Astrocyte of the spinal cord (primary cell): Measurements from ENCODE around the gene TBCD.

Source experiments
- DNase-seq: peaks from one replicate; pipeline ENCODE4 v3.0.0; 2011; ENCODE audit warnings: low read depth, low spot score
- H3K4me3 ChIP-seq: 2 replicates; pipeline ENCODE4 v1.5.1; 2011; ENCODE audit warnings: low read depth, mild to moderate bottlenecking, low read length, moderate library complexity
- CTCF ChIP-seq: IDR thresholded peaks from 2 replicates; pipeline ENCODE4 v1.5.1; 2012; ENCODE audit warnings: low read depth, mild to moderate bottlenecking, low read length, inconsistent platforms
- in situ Hi-C: cut with HindIII; loops from 2 replicates; pipeline ENCODE4 v1.10.0; 2017; ENCODE audit warnings: low sequenced_read_pairs

The TBCD gene

DNA sequence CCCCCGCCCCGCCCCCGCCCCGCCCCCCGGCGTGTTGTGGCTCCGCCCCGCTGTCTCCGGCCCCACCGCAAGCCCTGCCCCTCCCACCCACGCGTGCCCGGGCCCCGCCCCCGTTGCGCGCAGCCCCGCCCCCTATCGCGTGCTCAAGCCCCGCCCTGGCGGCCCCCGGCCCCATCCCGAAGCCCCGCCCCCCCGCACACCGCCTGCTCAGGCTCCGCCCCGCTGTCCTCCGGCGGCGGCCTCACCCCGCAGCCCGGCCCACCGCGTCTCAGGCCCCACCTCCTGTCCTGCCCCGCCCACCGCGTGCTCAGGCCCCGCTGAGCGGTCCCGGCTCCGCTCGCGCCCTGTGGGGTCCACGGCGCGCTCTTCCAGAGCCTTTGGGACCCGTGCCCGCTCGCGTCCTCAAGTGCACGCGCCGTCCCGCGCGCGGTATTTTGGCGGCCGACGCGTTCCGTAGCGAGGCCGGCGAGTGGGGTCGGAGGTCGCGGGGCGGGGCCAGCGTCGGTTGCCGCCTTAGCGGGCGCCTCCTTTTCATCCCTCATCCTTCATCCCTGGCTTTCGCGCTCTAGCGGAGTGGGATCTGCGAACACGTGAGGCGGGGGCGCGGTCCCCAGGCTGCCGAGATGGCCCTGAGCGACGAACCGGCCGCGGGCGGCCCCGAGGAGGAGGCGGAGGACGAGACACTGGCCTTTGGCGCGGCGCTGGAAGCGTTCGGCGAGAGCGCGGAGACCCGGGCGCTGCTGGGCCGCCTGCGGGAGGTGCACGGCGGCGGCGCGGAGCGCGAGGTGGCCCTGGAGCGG lies at the start of gene TBCD:
Gene TBCD, plus strand, starts transcription at position 495 of the 800 bp plus-strand sequence. Its CDS starts 129 bp downstream, at position 624.
- peak; percentile 90 for DNase-seq
- no peak for TF ChIP-seq CTCF
- in situ Hi-C loops, result no loop called here
- H3K4me3 ChIP-seq, result peak within 1 kb of the TSS; percentile 71

DNA sequence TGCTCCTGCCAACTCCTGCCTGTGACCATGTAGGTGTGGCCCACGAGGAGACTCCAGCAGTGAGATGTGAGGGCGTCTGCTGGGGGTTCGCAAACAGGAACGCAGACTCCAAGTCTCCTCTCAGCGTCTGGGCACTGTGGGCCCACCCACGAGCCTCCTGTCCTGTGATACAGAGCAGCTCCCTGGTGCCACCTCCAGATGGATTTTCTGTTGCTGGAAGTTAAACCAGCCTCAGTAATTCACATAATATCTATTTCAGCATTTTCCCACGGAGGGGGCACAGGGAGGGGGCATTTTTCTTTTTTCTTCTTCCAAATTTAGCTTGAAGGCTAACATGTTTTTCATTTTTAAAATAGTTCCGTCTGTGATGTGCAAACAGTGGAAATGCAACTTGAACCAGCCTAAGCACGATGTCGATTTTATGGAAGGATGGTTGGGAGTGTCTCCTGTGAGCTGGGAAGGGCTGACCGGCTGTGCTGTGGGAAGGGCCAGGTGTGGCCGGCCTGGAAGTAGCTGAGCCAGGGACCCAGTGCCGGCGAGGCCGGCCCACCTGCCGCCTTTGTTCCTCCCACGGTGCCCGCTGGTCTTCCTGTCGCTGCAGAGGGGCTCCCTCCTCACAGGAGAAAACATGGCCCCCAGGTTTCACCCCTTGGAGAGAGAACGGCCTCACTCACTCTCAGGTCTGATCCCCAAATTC lies 49.5 kb upstream of the TBCD start:
- DNase-seq, result no peak
- in situ Hi-C loops, result no loop called here
- TF ChIP-seq CTCF, result no peak
- no peak overlapping the region for H3K4me3 ChIP-seq

GRCh38 chr17:82703036-82703745 lies 48.7 kb upstream of the TBCD start:
- no peak for DNase-seq
- in situ Hi-C loops, result no loop called here
- no peak overlapping the region for H3K4me3 ChIP-seq
- TF ChIP-seq CTCF, result no peak

DNA sequence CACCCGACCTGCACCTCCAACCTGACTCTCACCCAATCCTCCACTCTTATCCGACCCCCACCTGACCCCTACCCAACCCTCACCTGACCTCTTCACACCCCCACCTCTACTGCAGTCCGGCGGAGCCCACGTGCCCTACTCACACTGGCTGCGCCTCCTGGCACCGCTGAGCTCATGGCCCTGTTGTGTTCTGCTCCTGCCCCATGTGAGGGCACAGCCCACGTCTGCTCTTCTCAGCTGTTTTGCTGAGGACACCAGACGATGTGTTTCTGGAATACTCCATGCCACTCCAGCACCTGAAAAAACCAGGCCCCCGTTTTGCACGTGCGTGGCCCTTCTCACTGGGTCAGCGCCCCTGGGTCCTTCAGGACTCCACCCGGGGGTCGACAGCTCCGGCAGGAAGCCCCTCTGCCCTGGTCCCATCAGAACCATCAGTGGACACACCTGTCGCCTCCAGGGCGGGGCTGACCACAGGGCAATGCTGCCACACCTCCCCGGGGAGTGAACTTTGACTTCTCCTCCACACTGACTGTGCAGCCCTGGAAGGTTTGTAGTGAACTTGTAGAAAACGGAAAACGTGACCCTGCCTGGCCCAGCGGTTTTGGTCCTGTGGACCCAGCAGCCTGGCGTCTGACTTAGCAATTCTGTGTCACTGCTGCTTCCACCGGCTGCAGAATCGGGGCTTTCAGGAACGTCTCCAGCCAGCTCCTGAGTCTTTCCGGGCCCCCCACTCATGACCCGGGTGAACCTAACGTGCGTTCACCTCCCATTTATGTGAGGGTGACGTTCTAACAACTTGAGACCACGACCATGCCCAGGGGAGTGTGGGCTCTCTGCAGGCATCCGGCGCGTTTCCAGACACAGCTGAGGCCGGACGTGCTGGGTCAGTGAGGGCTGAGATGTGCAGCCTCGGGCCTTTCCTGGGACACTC lies 47.7 kb upstream of the TBCD start:
- H3K4me3 ChIP-seq, result no peak overlapping the region
- no peak for DNase-seq
- in situ Hi-C loops, result no loop called here
- no peak for TF ChIP-seq CTCF

GRCh38 chr17:82704886-82705285 lies 47.0 kb upstream of the TBCD start:
- no peak for DNase-seq
- no peak for TF ChIP-seq CTCF
- in situ Hi-C loops, result no loop called here
- no peak overlapping the region for H3K4me3 ChIP-seq

- in situ Hi-C loops, result no loop called here
- H3K4me3 ChIP-seq, result no peak overlapping the region
- no peak for TF ChIP-seq CTCF
- DNase-seq, result no peak
Observed at GRCh38 chr17:82705756-82706155, 46.1 kb upstream of the TBCD start.
